Left kidney (tissue), 2 donors: ENCODE data around the gene PEPD. TPM values are rescaled to one million over a fixed set of nuclear protein-coding genes. Genes with fewer than 3 reads are reported as not detected.

Experiments used
- DNase-seq: peaks from one replicate; pipeline ENCODE4 v3.0.0-alpha.2; 2013
- polyA plus RNA-seq: library from polyadenylated mRNA; unstranded; fragments of 120-200 nt; gene quantifications from one replicate; pipeline ENCODE4 v1.2.1, GENCODE V29; 2013; ENCODE audit not compliant: insufficient read length

Gene PEPD
- polyA plus RNA-seq, 1 donor, result 123 TPM

GRCh38 chr19:33550768-33551167, 29.2 kb upstream of the PEPD start:
- no peak for DNase-seq

GRCh38 chr19:33547676-33548075, 26.1 kb upstream of the PEPD start:
- no peak for DNase-seq

DNA sequence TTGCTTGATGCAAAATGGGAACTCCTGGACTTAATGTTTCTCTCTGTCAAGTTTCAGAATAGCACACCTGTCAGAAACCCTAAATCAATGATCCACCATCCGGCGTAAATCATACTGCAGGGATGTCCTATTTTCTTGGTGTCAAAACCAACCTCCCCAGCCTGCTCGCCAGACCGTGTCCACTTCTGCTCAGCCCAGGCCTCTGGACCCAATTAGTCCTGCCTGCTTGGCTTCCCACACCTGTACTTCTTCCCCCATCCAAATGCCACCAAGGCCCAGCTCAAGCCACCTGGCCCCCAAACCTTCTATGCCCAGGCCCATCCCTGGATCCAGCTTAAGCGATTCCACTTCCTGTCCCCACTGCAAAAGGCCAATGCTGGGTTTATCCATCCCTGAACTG, 25.1 kb upstream of the PEPD start:
- no peak for DNase-seq

DNA sequence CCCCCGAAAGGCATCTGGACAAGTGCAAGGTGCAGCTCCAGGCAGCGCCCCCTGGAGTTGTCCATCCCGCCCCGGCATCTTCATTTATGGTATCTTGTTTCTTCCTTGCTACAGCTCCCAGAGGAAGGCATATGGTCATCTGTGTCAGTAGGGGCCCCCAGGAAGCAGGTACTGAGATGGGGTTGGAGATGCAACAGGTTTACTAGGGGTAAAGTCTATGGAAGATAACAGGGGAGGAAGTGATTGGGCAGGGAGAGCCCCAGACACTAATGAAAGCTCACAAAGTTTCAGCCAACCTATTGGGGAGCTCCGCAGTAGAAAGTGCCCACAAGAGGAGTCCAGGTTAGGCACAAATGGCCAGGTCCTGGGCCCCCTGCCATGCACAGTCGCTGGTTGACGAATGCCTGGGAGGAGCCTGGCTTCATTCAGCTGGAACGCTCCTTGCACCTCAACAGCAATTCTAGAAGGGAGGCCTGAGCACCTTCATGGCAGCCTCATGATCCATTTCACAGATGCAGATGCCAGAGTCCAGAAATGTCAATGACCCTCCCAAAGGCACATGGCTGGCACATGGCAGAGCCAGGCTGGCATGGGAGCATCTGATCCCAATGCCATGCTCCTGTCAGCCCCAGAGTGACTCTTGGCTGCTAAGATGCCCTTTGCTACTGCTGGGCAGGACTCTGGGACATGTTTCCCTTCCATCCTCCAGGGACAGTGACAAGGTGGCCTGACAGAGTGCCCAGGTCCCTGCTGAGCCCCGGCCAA, 23.8 kb upstream of the PEPD start:
- no peak for DNase-seq

GRCh38 chr19:33535226-33535625, 13.6 kb upstream of the PEPD start:
- no peak for DNase-seq

GRCh38 chr19:33532859-33533460, 11.4 kb upstream of the PEPD start:
- no peak for DNase-seq

DNA sequence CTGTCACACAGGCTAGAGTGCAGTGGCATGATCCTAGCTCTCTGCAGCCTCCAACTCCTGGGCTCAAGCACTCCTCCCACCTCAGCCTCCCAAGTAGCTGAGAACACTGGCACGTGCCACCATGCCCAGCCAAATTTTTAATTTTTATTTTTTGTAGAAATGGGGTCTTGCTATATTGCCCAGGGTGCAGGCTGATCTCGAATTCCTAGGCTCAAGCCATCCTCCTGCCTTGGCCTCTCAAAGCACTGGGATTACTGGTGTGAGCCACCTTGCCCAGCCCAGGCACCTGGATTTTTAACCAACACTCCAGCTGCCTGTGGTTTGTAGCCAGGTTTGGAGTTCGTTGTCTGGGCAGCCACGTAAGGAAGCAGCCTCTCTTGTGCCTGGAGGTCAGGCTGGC, 9.3 kb upstream of the PEPD start:
- no peak for DNase-seq

DNA sequence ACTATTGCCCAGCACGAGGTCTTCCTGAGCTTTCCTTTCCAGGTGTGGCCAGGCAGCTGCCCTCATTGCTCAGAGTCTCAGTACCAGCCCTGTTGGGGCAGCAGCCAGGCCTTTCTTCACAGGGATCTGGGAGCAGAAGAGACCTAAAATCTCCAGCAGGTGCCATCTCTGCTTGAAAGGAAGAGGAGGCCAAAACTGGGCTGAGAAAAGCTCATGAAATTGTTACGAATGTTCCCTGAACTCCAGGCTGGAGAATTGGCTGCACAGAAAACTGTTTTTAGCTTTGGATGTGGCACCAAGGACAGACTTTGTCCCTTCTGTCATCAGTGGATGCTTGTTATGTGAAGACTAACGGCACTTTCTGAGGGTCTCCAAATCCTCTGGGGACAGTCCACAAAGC, 8.7 kb upstream of the PEPD start:
- no peak for DNase-seq

- no peak for DNase-seq
These were observed 7.6 kb upstream of the PEPD start for GRCh38 chr19:33529094-33529676.

DNA sequence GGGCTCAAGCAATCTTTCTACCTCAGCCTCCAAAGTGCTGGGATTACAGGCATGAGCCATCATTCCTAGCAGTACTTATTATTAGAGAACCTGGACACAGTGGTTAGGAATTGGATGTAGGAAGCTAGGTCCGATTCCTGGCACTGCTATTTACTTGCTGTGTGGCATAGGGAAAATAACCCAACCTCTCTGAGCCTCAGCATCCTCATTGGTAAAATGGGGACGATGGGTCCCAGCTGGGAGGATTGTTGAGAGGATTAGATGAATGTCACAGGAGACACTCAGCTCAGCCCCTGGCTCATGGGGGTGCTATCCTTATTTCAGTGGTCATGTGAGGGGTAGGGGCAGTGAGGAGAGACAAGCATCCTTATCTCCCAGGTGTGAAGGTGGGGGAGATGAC, 6.8 kb upstream of the PEPD start:
- no peak for DNase-seq

GRCh38 chr19:33527125-33527524, 5.5 kb upstream of the PEPD start:
- DNase-seq, result no peak

DNA sequence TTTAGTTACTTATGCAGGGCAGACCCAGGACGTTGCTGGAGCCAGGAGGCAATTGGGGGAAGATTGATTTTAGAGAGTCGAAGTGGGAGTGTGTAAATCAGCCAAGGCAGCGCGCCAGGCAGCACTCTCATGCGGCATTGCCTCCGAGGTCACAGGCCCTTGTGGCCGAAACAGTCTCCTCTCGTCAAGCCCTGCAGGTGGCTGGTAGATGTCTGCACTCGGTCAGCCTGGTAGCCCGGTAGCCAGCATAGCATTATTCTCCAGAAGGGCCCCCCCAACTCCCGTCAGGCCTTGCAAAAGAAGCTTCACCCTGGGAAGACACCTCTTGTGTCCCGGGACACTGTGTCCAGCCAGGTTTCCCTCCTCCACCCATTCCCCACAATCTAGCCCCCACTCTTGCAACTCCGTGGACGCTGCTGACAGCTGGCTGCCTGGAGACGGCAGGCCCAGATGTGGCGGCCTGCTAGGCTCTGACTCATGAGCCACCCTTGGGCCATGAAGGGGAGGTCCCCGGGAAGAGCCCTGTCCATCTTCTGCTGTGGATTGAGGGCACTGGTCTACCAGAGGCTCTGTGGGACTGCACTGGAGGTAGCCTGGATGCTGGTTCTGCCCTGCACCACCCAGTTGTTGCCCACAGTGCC, 2.6 kb upstream of the PEPD start:
- DNase-seq, result no peak

GRCh38 chr19:33523167-33523566, 1.6 kb upstream of the PEPD start:
- no peak for DNase-seq

DNA sequence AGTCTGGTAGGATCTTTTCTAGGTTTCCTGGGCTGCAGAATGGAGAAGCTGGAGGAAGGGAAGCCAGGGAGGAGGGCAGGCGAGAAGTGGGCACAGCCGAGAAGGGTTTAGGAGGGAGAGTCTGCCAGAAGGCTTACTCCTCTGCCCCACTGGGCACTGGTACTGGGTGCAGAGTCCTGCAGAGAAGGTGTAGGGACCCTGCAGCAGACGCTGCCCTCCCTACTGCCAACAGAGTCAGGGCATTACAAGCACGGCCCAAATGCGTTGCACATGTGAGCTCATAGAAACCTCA, 726 bp upstream of the PEPD start:
- no peak for DNase-seq

GRCh38 chr19:33520844-33521479, 629 bp downstream of the PEPD start:
- no peak for DNase-seq

DNA sequence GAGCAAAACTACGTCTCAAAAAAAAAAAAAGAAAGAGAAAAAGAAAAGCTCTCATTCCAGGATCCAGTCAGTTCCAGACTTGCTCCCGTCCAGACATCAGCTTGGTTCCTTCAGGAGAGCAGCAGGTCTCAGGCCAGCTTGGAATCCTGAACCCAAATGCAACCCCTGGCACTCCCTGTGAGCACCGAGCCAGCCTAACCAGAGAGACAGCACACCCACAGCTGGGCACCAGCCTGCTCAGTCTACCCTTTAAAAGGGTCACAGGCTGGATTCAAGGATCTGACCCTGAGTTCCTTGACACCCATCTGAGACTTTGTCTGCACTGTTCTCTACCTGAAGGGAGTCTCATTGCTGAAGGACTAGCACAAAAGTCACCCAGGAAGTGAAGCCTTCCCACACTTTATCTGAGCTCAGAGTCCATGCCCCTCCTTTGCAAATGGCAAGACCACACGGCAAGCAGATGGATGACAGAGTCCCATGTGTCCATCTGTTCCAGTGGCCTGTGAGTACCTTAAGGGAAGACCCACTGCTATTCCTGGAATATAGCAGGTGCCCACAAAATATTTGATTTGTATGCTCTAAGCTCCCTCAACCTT, 1.4 kb downstream of the PEPD start:
- no peak for DNase-seq

- no peak for DNase-seq
These were observed 2.2 kb downstream of the PEPD start for GRCh38 chr19:33519416-33519815.

GRCh38 chr19:33518541-33518940, 3.0 kb downstream of the PEPD start:
- DNase-seq, result no peak

DNA sequence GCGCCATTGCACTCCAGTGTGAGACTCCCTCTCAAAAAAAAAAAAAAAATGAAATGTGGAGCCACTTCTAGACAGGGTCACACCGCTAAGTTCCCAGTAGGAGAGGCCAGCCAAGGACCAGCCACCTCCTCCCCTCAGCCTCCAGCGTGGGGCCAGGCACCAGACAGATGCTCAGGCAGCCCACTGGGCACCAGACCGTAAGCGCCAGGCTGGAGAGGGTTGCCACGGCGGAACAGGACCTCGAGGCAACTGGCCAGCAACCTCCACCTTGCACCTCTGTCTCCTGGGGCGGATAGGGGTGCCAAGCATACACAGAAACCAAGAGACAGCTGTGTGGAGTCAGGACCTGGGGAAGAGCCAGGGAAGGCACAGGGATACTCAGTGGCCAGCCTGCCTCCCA, 3.7 kb downstream of the PEPD start:
- no peak for DNase-seq

DNA sequence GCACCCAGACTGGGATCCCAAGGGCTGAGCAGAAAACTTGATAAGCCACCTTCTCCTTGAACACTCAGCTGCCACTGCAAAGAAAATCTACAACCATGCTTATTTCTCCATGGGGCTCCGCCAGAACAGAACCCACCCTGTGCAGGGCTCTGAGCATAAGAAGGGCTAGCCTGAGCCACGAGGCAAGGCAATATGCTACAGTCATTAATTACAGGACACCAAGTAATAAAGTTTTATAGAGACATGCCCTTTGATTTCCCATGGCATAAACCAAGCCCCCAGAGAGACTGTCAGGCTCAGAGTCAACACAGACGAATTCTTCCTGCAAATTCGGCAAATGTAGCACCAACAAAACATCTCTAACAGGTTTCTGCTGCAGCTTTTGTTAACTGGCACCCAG, 5.7 kb downstream of the PEPD start:
- DNase-seq, result no peak

DNA sequence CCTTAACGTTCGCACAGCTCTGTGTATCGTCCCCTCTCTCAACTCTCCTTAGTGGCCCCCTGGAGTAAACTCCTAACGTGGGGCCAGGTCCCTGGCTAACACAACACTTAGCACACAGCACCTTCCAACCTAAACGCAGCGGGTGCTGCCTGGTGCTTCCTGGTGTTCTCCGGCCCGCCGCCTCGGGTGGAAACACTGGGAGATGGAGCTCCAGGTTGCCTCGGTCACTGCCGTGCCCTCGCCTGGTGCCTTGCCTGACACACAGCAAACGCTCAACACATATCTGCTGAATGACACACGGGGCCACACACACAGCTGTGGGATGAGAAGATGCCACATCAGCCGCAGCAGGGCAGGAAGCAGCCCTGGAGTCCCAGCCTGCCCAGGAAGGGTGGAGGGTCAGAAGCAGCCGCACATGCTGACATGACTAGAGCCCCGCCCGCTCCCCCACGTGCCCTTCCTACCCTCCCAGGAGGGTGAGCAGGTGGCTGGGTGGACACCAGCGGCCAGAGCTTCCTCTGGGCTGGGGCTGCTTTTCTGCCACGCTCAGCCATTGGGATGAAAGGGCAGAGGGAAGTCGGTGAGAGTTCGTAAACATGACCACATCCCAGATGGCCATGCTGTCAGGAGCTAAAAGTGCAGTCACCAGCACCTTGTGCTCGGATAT, 6.6 kb downstream of the PEPD start:
- no peak for DNase-seq

DNA sequence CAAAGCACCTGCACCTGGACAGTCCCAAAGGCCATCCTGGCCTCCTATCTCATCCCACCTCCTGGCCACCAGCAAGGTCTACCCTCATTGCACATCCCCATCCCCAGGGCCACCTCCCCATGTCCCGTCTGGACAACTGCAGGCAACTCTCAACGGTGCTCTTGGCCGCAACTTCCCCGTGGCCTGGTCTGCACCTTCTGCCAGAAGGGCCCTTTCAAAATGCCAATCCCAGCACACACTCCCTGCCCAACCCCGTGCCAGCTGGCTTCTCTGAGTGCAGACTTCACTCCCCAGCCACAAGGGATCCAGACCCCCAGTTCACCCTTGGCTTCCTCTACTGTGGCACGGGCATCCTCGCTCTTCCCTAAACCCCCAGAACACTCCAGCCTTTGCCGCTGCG, 8.2 kb downstream of the PEPD start:
- no peak for DNase-seq
